ENCODE results near the gene CUBN.

- TF ChIP-seq POLR2A (IDR thresholded peaks at IDR 0.05), result no peak
- TF ChIP-seq EP300 (IDR thresholded peaks at IDR 0.05), result no peak
Observed at GRCh38 chr10:16947069-16947468, 182.5 kb downstream of the CUBN start.
